Activated CD8-positive, alpha-beta memory T cell treated with anti-CD3 and anti-CD28 coated beads for 1 hour (primary cell): ENCODE results near the gene NKAIN2.
"Not testable (repeated sequence)": the region's sequence is repeated elsewhere in the genome, so short reads cannot be mapped to it uniquely, and the experiment has no call there.

Source experiments
- DNase-seq, 2 donors: peaks; one replicate each; pipeline ENCODE4 v3.0.0-alpha.2; 2020; ENCODE audit warnings: low read depth in 1 of 2; ENCODE audit errors: extremely low read depth in 1 of 2

NKAIN2 gene

GRCh38 chr6:124294574-124295200, 491.0 kb downstream of the NKAIN2 start:
- DNase-seq: no peak

- DNase-seq: no peak
These were observed 493.8 kb downstream of the NKAIN2 start for GRCh38 chr6:124297507-124297906.

GRCh38 chr6:124298730-124299129, 495.1 kb downstream of the NKAIN2 start:
- no peak for DNase-seq

GRCh38 chr6:124300907-124301306, 497.2 kb downstream of the NKAIN2 start:
- DNase-seq: not testable (repeated sequence)

GRCh38 chr6:124303971-124304370, 500.3 kb downstream of the NKAIN2 start:
- DNase-seq: no peak

- no peak for DNase-seq
These were observed 506.5 kb downstream of the NKAIN2 start for GRCh38 chr6:124310139-124310538.

GRCh38 chr6:124319410-124319809, 515.7 kb downstream of the NKAIN2 start:
- no peak for DNase-seq

GRCh38 chr6:124324237-124324636, 520.6 kb downstream of the NKAIN2 start:
- no peak for DNase-seq

- no peak for DNase-seq
These were observed 526.5 kb downstream of the NKAIN2 start for GRCh38 chr6:124330197-124330596.

- no peak for DNase-seq
These were observed 530.7 kb downstream of the NKAIN2 start for GRCh38 chr6:124334359-124334758.

GRCh38 chr6:124339610-124340334, 536.1 kb downstream of the NKAIN2 start:
- no peak for DNase-seq

GRCh38 chr6:124348339-124348738, 544.7 kb downstream of the NKAIN2 start:
- not testable (repeated sequence) for DNase-seq

GRCh38 chr6:124355146-124355545, 551.5 kb downstream of the NKAIN2 start:
- DNase-seq: no peak

- DNase-seq: no peak
These were observed 552.7 kb downstream of the NKAIN2 start for GRCh38 chr6:124356276-124356810.

GRCh38 chr6:124356811-124357210, 553.1 kb downstream of the NKAIN2 start:
- no peak for DNase-seq

GRCh38 chr6:124368131-124368530, 564.5 kb downstream of the NKAIN2 start:
- DNase-seq: no peak

- DNase-seq: no peak
These were observed 568.4 kb downstream of the NKAIN2 start for GRCh38 chr6:124371974-124372475.

GRCh38 chr6:124373386-124373785, 569.7 kb downstream of the NKAIN2 start:
- DNase-seq: no peak

- DNase-seq: no peak
These were observed 585.5 kb downstream of the NKAIN2 start for GRCh38 chr6:124389127-124389526.

- DNase-seq: no peak
These were observed 589.9 kb downstream of the NKAIN2 start for GRCh38 chr6:124393536-124393935.

- DNase-seq: no peak
These were observed 592.7 kb downstream of the NKAIN2 start for GRCh38 chr6:124396361-124396760.
